ENCODE measurements around the gene GSTK1.
A peak's percentile ranks its signal among the peaks of the same experiment; 100 is the strongest.

- TF ChIP-seq PPARA (CRISPR knock-in tag; IDR thresholded peaks at IDR 0.05; ENCODE audit: borderline replicate concordance) (no peak), TOX (CRISPR knock-in tag; IDR thresholded peaks at IDR 0.05; ENCODE audit: borderline replicate concordance) (no peak), CSDC2 (CRISPR knock-in tag; IDR thresholded peaks at IDR 0.05) (0 out of 2 replicates have a peak, but pooled peaks have one; percentile 29), PATZ1 (CRISPR knock-in tag; IDR thresholded peaks at IDR 0.05; ENCODE audit: borderline replicate concordance) (peak; percentile 74; the same call in 1 of the 2 replicates), ARNTL (CRISPR knock-in tag; IDR thresholded peaks at IDR 0.05; ENCODE audit: borderline replicate concordance, low read depth) (no peak), ZNF70 (CRISPR knock-in tag; IDR thresholded peaks at IDR 0.05) (no peak), ZFP30 (CRISPR knock-in tag; IDR thresholded peaks at IDR 0.05) (no peak)
Observed at GRCh38 chr7:143287935-143288826, 24.9 kb downstream of the GSTK1 start, which contains the start of gene CASP2.
